ENCODE data around the gene AP2A1. TPM values are rescaled to one million over a fixed set of nuclear protein-coding genes. Genes with fewer than 3 reads are reported as not detected.

The AP2A1 gene
- total and polyA plus RNA-seq, 9 of the 15 experiments (the other 6 are each of a cell fraction or from before 2014, with no cell fraction given), result 0.55 to 150 (median 31.9) TPM

DNA sequence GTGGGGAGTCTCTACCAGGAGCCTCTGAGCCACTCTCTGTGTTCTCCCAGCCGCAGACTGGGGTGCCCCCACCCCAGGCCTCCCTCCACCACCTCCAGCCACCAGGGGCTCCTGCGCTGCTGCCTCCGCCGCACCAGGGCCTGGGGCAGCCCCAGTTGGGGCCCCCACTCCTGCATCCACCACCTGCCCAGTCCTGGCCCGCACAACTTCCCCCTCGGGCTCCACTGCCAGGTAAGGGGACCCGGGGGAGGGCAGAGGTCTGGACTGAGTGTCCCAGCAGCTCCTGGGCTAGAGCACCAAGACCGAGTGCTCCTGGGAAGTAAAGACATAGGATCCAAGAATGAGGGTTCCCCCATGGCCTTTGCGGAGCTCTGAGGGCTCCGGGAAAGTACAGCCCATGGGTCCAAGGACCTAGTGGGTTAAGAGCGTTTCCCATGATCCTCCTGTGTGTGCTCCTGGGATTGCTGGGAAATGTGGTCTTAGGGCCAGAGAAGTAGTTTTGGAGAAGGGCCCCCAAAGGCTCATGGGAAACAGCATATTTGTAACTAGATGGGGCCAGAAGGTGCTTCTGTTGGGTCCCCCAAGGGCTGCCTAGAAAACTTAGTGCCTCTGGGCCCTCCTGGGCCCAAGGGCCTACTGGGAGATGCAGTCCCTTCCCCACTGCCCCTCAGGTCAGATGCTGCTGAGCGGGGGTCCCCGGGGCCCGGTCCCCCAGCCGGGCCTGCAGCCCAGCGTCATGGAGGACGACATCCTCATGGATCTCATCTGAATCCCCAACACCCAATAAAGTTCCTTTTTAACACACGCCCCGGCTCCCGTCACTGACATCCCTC is 69.6 kb downstream of the AP2A1 start:
- intact Hi-C loops (cut with micrococcal nuclease), result no loop called here
- POLR2A ChIA-PET, result interaction anchor here (1.1 to 1.8 kb wide), 2 partner anchors 12 to 14 kb away, joined by 4 to 12 read pairs; partner anchors contain the start of gene PTOV1
- TF ChIP-seq, protein P1, sequence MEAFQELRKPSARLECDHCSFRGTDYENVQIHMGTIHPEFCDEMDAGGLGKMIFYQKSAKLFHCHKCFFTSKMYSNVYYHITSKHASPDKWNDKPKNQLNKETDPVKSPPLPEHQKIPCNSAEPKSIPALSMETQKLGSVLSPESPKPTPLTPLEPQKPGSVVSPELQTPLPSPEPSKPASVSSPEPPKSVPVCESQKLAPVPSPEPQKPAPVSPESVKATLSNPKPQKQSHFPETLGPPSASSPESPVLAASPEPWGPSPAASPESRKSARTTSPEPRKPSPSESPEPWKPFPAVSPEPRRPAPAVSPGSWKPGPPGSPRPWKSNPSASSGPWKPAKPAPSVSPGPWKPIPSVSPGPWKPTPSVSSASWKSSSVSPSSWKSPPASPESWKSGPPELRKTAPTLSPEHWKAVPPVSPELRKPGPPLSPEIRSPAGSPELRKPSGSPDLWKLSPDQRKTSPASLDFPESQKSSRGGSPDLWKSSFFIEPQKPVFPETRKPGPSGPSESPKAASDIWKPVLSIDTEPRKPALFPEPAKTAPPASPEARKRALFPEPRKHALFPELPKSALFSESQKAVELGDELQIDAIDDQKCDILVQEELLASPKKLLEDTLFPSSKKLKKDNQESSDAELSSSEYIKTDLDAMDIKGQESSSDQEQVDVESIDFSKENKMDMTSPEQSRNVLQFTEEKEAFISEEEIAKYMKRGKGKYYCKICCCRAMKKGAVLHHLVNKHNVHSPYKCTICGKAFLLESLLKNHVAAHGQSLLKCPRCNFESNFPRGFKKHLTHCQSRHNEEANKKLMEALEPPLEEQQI (IDR thresholded peaks at IDR 0.05), result no peak
- TF ChIP-seq, protein P2, sequence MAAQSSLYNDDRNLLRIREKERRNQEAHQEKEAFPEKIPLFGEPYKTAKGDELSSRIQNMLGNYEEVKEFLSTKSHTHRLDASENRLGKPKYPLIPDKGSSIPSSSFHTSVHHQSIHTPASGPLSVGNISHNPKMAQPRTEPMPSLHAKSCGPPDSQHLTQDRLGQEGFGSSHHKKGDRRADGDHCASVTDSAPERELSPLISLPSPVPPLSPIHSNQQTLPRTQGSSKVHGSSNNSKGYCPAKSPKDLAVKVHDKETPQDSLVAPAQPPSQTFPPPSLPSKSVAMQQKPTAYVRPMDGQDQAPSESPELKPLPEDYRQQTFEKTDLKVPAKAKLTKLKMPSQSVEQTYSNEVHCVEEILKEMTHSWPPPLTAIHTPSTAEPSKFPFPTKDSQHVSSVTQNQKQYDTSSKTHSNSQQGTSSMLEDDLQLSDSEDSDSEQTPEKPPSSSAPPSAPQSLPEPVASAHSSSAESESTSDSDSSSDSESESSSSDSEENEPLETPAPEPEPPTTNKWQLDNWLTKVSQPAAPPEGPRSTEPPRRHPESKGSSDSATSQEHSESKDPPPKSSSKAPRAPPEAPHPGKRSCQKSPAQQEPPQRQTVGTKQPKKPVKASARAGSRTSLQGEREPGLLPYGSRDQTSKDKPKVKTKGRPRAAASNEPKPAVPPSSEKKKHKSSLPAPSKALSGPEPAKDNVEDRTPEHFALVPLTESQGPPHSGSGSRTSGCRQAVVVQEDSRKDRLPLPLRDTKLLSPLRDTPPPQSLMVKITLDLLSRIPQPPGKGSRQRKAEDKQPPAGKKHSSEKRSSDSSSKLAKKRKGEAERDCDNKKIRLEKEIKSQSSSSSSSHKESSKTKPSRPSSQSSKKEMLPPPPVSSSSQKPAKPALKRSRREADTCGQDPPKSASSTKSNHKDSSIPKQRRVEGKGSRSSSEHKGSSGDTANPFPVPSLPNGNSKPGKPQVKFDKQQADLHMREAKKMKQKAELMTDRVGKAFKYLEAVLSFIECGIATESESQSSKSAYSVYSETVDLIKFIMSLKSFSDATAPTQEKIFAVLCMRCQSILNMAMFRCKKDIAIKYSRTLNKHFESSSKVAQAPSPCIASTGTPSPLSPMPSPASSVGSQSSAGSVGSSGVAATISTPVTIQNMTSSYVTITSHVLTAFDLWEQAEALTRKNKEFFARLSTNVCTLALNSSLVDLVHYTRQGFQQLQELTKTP (IDR thresholded peaks at IDR 0.05; ENCODE audit: low read depth in 1 of 2, partially characterized antibody in 2 of 2), result peak in 1 of 2 experiments; percentile 91
- peak; percentile 21; the same call in 1 of the 2 replicates for TF ChIP-seq RBFOX2 (IDR thresholded peaks at IDR 0.05; ENCODE audit: low read depth, low read length)
- TF ChIP-seq, protein P3, sequence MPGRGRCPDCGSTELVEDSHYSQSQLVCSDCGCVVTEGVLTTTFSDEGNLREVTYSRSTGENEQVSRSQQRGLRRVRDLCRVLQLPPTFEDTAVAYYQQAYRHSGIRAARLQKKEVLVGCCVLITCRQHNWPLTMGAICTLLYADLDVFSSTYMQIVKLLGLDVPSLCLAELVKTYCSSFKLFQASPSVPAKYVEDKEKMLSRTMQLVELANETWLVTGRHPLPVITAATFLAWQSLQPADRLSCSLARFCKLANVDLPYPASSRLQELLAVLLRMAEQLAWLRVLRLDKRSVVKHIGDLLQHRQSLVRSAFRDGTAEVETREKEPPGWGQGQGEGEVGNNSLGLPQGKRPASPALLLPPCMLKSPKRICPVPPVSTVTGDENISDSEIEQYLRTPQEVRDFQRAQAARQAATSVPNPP (IDR thresholded peaks at IDR 0.05; ENCODE audit: borderline replicate concordance, insufficient read depth, insufficient read length), result no peak
- 0 out of 2 replicates have a peak, but pooled peaks have one; percentile 10 for TF ChIP-seq POLR2G (IDR thresholded peaks at IDR 0.05; ENCODE audit: low read depth, low read length)
- no peak for TF ChIP-seq ERF (CRISPR knock-in tag; IDR thresholded peaks at IDR 0.05)
- no peak for TF ChIP-seq ZNF707 (CRISPR knock-in tag; conservative IDR thresholded peaks at IDR 0.05)
- TF ChIP-seq PCBP1 (IDR thresholded peaks at IDR 0.05; ENCODE audit: low read depth, low read length, poor library complexity, severe bottlenecking), result no peak
- no peak for TF ChIP-seq LEF1 (IDR thresholded peaks at IDR 0.05)
- TF ChIP-seq HDAC1 (IDR thresholded peaks at IDR 0.05), result no peak

More for the DNA sequence above, 69.6 kb downstream of the AP2A1 start:
- ATAC-seq, result peak; percentile 59; the same call in 2 of the 3 replicates
- Histone ChIP-seq H2AFZ (ENCODE audit: low read depth, low read length) (no peak overlapping the region), H3K36me3 (ENCODE audit: control insufficient read depth, insufficient read depth, low read length) (peaks cover 91% of the 10 kb centered on the region), H3K27me3 (ENCODE audit: control insufficient read depth in 2 of 2, insufficient read depth in 2 of 2, low read length in 2 of 2) (no peaks in the 10 kb centered on the region), H3K4me2 (ENCODE audit: insufficient read depth, low read length) (no peak overlapping the region), H3K4me3 (no peak overlapping the region), H3K9ac (ENCODE audit: insufficient read depth in 1 of 2, low read depth in 2 of 2, low read length in 2 of 2) (peak overlapping the region in 1 of 2 experiments; percentile 33; a peak in 1 of 4 replicates), H3K4me1 (replicated peaks in 1 of 2; ENCODE audit: control insufficient read depth in 2 of 2, insufficient read depth in 2 of 2, low read length in 2 of 2) (peaks cover 0 to 20% of the 10 kb centered on the region in 2 experiments; a peak in 2 of 5 replicates), H3K9me1 (ENCODE audit: control insufficient read depth, insufficient read depth, low read length) (peaks cover 2% of the 10 kb centered on the region), H3K27ac (ENCODE audit: extremely low read depth, low read depth, low read length) (no peak overlapping the region), H4K20me1 (replicated peaks; ENCODE audit: control insufficient read depth, insufficient read depth, low read length) (no peaks in the 10 kb centered on the region), H3K79me2 (ENCODE audit: control insufficient read depth, insufficient read depth, low read length) (no peaks in the 10 kb centered on the region), H3K9me3 (replicated peaks; ENCODE audit: control insufficient read depth, insufficient read depth, low read depth, low read length) (no peaks in the 10 kb centered on the region)
- WGBS (ENCODE audit: insufficient coverage, low coverage, missing lambda C conversion rate), result 93% methylated on average over 18 of the region's 20 CpGs
- DNase-seq (ENCODE audit: extremely low read depth in 1 of 4, low spot score in 3 of 4), result no peak
- no TSS peak for BruUV-seq (replicated peaks)
- in situ Hi-C loops (cut with MboI), result no loop called here
- FAIRE-seq, result no peak
- CTCF ChIA-PET (ENCODE audit: low intra/inter-chr PET ratio), result no interaction called here
